RWPE2 (cell line): Measurements from ENCODE around the gene COL27A1.
"Not testable (repeated sequence)": the region's sequence is repeated elsewhere in the genome, so short reads cannot be mapped to it uniquely, and the experiment has no call there.

Experiments used
- ATAC-seq: fragments of 200-7000 bp; cut with Tn5 transposase; 3 replicates; pipeline ENCODE4 v1.9.1; 2021; ENCODE audit warnings: low read depth
- DNase-seq: peaks from one replicate; pipeline ENCODE4 v3.0.0-alpha.2; 2020; ENCODE audit warnings: low spot score
- H3K27ac ChIP-seq: fragments of 450-650 bp; 2 replicates; pipeline ENCODE4 v1.5.1; 2017; ENCODE audit warnings: mild to moderate bottlenecking; ENCODE audit not compliant: poor library complexity, severe bottlenecking
- H3K27me3 ChIP-seq: fragments of 250-450 bp; sonication (Bioruptor Pico); 2 replicates; pipeline ENCODE4 v1.5.1; 2021; ENCODE audit warnings: mild to moderate bottlenecking, moderate library complexity; ENCODE audit not compliant: insufficient read depth, poor library complexity, severe bottlenecking
- H3K36me3 ChIP-seq: fragments of 250-450 bp; sonication (Bioruptor Pico); 2 replicates; pipeline ENCODE4 v1.5.1; 2020; ENCODE audit warnings: low read depth, mild to moderate bottlenecking, moderate library complexity
- H3K4me1 ChIP-seq: fragments of 250-450 bp; sonication (Bioruptor Pico); 2 replicates; pipeline ENCODE4 v1.5.1; 2021; ENCODE audit warnings: mild to moderate bottlenecking, moderate library complexity; ENCODE audit not compliant: insufficient read depth, poor library complexity, severe bottlenecking
- H3K4me3 ChIP-seq: fragments of 250-450 bp; sonication (Bioruptor Pico); 2 replicates; pipeline ENCODE4 v1.5.1; 2021; ENCODE audit warnings: mild to moderate bottlenecking, moderate library complexity; ENCODE audit not compliant: severe bottlenecking
- H3K9me3 ChIP-seq: fragments of 250-450 bp; sonication (Bioruptor Pico); 2 replicates; pipeline ENCODE4 v1.5.1; 2021; ENCODE audit warnings: mild to moderate bottlenecking, moderate library complexity; ENCODE audit not compliant: severe bottlenecking
- TF ChIP-seq, protein P1 (sequence below): fragments of 450-650 bp; IDR thresholded peaks from one replicate; pipeline ENCODE4 v1.5.1; 2017; ENCODE audit warnings: mild to moderate bottlenecking, moderate library complexity; ENCODE audit not compliant: poor library complexity, severe bottlenecking

Gene COL27A1

DNA sequence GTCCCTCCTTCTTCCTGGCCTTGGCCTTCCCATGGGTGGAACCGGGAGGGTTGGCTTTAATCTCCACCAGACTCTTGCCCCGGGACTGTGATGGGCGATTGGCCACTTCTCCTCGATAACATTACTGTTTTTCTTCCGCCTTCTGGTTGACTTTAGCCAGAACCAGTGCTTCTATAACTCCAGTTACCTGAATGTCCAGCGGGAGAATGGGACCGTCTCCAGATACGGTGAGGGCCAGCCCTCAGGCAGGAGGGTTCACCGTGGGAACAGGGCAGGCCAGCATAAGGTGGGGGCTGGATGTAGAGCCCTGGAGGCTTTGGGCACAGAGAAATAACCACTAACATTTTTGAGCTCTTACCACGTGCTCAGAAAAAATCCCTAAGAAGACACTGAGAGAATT is 175.3 kb downstream of the COL27A1 start:
- no peaks in the 10 kb centered on the region for H3K36me3 ChIP-seq
- no peaks in the 10 kb centered on the region for H3K4me1 ChIP-seq
- DNase-seq (no peak), ATAC-seq (no peak)
- no peaks in the 10 kb centered on the region for H3K9me3 ChIP-seq
- TF ChIP-seq, protein P1, sequence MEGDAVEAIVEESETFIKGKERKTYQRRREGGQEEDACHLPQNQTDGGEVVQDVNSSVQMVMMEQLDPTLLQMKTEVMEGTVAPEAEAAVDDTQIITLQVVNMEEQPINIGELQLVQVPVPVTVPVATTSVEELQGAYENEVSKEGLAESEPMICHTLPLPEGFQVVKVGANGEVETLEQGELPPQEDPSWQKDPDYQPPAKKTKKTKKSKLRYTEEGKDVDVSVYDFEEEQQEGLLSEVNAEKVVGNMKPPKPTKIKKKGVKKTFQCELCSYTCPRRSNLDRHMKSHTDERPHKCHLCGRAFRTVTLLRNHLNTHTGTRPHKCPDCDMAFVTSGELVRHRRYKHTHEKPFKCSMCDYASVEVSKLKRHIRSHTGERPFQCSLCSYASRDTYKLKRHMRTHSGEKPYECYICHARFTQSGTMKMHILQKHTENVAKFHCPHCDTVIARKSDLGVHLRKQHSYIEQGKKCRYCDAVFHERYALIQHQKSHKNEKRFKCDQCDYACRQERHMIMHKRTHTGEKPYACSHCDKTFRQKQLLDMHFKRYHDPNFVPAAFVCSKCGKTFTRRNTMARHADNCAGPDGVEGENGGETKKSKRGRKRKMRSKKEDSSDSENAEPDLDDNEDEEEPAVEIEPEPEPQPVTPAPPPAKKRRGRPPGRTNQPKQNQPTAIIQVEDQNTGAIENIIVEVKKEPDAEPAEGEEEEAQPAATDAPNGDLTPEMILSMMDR, result no peak
- H3K4me3 ChIP-seq, result no peak overlapping the region
- H3K27me3 ChIP-seq, result no peaks in the 10 kb centered on the region
- no peak overlapping the region for H3K27ac ChIP-seq

- ATAC-seq, DNase-seq, H3K36me3 ChIP-seq, H3K9me3 ChIP-seq, H3K4me3 ChIP-seq, H3K27ac ChIP-seq, H3K27me3 ChIP-seq, H3K4me1 ChIP-seq: not testable (repeated sequence)
These were observed 176.2 kb downstream of the COL27A1 start for GRCh38 chr9:114331229-114332195.

GRCh38 chr9:114332474-114333040 is 177.2 kb downstream of the COL27A1 start:
- H3K4me3 ChIP-seq, DNase-seq, H3K27me3 ChIP-seq, H3K27ac ChIP-seq, H3K4me1 ChIP-seq, H3K36me3 ChIP-seq, H3K9me3 ChIP-seq, ATAC-seq: not testable (repeated sequence)

DNA sequence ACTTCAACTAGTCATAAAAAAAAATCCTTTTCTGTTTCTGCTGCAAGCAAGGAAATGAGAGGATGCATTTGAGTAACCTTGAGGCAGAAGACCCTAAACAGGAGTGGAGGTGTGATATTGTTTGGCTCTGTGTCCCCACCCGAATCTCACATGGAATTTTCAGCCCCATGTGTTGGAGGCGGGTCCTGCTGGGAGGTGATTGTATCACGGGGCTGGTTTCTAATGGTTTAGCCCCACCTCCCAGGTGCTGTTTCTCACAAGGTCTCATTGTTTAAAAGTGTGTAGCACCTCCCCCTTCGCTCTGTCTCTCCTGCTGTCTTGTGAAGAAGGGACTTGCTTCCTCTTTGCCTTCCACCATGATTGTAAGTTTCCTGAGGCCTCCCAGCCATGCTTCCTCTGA is 178.4 kb downstream of the COL27A1 start:
- not testable (repeated sequence) for H3K9me3 ChIP-seq, DNase-seq, H3K27ac ChIP-seq, H3K36me3 ChIP-seq, H3K27me3 ChIP-seq, H3K4me3 ChIP-seq, H3K4me1 ChIP-seq, ATAC-seq

DNA sequence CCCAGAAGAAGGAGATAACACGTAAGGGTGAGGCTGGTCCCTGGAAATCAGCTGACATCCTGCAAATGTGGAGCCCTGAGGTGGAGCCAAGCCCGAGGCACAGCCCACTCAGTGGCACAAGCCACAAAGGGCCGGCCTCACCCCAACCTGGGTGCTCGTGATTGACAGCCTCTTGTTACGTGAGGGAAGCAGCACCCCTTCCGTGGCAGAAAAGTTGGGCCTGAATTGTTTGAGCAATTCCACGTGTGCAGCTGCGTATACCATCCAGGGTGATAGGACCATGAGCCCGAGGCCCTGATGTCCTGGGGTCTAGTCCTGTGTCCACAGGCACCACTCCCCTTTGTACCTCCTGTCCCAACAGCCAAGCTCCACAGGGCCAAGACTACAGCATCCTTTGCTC is 179.2 kb downstream of the COL27A1 start:
- Histone ChIP-seq H3K27me3 (no peaks in the 10 kb centered on the region), H3K9me3 (no peaks in the 10 kb centered on the region), H3K36me3 (no peaks in the 10 kb centered on the region; the same call in 1 of the 2 replicates), H3K4me1 (no peaks in the 10 kb centered on the region), H3K27ac (no peak overlapping the region), H3K4me3 (no peak overlapping the region)
- DNase-seq (no peak), ATAC-seq (no peak)
- TF ChIP-seq, protein P1, result no peak

DNA sequence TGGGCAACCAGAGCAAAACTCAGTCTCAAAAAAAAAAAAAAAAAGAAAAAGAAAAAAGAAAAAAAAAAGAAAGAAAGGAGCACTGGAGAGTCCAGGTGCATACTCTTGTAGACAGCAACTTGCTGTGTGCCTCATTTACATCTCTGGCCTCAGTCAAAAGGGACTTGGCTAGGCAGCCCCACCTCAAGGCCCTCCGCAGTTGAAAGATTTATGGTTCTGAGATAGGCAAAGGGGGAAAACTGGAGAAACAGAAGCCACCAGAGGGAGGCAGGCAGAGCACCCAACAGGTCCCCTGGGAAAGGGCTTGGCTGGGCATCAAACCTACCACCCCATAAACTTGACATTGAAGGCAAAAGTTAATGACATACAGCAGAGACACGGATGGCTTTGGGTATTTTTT is 180.4 kb downstream of the COL27A1 start:
- TF ChIP-seq, protein P1, result no peak
- Histone ChIP-seq H3K36me3 (peaks cover 5% of the 10 kb centered on the region; the same call in 1 of the 2 replicates), H3K27me3 (no peaks in the 10 kb centered on the region), H3K27ac (no peak overlapping the region), H3K4me3 (no peak overlapping the region), H3K9me3 (no peaks in the 10 kb centered on the region), H3K4me1 (no peaks in the 10 kb centered on the region)
- no peak for DNase-seq
- no peak for ATAC-seq
